Measurements from ENCODE around the gene LSAMP.
A peak's percentile ranks its signal among the peaks of the same experiment; 100 is the strongest.

The LSAMP gene

GRCh38 chr3:116200956-116201690, 244.2 kb downstream of the LSAMP start:
- TF ChIP-seq, protein P1, sequence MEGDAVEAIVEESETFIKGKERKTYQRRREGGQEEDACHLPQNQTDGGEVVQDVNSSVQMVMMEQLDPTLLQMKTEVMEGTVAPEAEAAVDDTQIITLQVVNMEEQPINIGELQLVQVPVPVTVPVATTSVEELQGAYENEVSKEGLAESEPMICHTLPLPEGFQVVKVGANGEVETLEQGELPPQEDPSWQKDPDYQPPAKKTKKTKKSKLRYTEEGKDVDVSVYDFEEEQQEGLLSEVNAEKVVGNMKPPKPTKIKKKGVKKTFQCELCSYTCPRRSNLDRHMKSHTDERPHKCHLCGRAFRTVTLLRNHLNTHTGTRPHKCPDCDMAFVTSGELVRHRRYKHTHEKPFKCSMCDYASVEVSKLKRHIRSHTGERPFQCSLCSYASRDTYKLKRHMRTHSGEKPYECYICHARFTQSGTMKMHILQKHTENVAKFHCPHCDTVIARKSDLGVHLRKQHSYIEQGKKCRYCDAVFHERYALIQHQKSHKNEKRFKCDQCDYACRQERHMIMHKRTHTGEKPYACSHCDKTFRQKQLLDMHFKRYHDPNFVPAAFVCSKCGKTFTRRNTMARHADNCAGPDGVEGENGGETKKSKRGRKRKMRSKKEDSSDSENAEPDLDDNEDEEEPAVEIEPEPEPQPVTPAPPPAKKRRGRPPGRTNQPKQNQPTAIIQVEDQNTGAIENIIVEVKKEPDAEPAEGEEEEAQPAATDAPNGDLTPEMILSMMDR (conservative IDR thresholded peaks at IDR 0.05; ENCODE audit: control insufficient read depth, insufficient read depth, low read depth, low read length) = no peak
- DNase-seq (ENCODE audit: low read depth) = no peak
- no peak overlapping the region for H3K4me3 ChIP-seq (ENCODE audit: control insufficient read depth, low read depth, low read length)

- no peak for DNase-seq (ENCODE audit: low read depth)
- H3K4me3 ChIP-seq (ENCODE audit: control insufficient read depth, low read depth, low read length) = no peak overlapping the region
- TF ChIP-seq, protein P1 (conservative IDR thresholded peaks at IDR 0.05; ENCODE audit: control insufficient read depth, insufficient read depth, low read depth, low read length) = no peak
Measured at GRCh38 chr3:116199063-116199462, 246.2 kb downstream of the LSAMP start.

GRCh38 chr3:116198087-116198486, 247.2 kb downstream of the LSAMP start:
- TF ChIP-seq, protein P1 (conservative IDR thresholded peaks at IDR 0.05; ENCODE audit: control insufficient read depth, insufficient read depth, low read depth, low read length) = no peak
- no peak overlapping the region for H3K4me3 ChIP-seq (ENCODE audit: control insufficient read depth, low read depth, low read length)
- no peak for DNase-seq (ENCODE audit: low read depth)

GRCh38 chr3:116192464-116192863, 252.8 kb downstream of the LSAMP start:
- no peak overlapping the region for H3K4me3 ChIP-seq (ENCODE audit: control insufficient read depth, low read depth, low read length)
- DNase-seq (ENCODE audit: low read depth) = no peak
- TF ChIP-seq, protein P1 (conservative IDR thresholded peaks at IDR 0.05; ENCODE audit: control insufficient read depth, insufficient read depth, low read depth, low read length) = no peak

- H3K4me3 ChIP-seq (ENCODE audit: control insufficient read depth, low read depth, low read length) = no peak overlapping the region
- DNase-seq (ENCODE audit: low read depth) = peak; percentile 9
- TF ChIP-seq, protein P1 (conservative IDR thresholded peaks at IDR 0.05; ENCODE audit: control insufficient read depth, insufficient read depth, low read depth, low read length) = no peak
Measured at GRCh38 chr3:116191409-116191808, 253.9 kb downstream of the LSAMP start.

GRCh38 chr3:116190095-116190494, 255.2 kb downstream of the LSAMP start:
- DNase-seq (ENCODE audit: low read depth) = no peak
- TF ChIP-seq, protein P1 (conservative IDR thresholded peaks at IDR 0.05; ENCODE audit: control insufficient read depth, insufficient read depth, low read depth, low read length) = no peak
- no peak overlapping the region for H3K4me3 ChIP-seq (ENCODE audit: control insufficient read depth, low read depth, low read length)
